NCI-H345 treated with DMSO at 0.1 percent for 48 hours (cell line): ENCODE measurements around the gene SPTBN5.

Source experiments
- DNase-seq: peaks from one replicate; lab custom pipeline; 2025; ENCODE audit not compliant: unreplicated experiment; lab: John Stamatoyannopoulos, UW

The SPTBN5 gene

DNA sequence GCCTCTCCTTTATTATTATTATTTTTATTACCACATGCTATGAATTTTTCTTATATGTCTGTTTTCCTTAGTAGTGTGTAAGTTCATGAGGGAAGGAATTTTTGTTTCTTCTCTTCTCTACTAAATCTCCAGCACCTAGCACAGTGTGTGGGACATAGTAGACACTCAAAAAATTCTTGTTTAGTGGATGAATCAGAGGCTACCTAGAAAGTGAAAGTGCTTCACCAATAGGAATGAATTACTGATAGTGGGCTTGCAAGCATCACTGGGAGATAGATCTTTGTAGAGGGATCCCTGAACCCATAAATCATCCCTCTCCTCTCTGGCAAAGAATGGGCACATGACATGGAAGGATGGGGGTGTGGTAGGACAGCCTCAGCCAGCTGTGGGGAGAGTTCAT lies 8.5 kb downstream of the SPTBN5 start:
- DNase-seq: no peak

DNA sequence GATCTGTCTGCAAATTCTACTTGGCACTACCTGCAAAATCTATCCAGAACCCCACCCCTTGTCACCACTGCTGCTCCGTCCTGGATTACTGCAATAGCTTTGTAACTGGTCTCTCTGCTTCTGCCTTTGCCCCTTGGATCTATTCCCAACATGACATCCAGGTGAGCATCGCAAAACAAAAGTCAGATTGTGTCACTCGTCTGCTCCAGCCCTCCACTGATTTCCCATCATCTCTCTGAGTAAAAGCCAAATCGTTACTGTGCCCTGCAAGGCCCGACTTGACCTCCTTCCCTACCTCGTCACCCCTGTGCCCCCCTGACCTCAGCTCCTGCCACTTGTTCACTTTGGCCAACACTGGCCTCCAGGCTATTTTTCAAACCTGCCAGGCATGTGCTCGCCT lies 9.4 kb downstream of the SPTBN5 start:
- DNase-seq: no peak

DNA sequence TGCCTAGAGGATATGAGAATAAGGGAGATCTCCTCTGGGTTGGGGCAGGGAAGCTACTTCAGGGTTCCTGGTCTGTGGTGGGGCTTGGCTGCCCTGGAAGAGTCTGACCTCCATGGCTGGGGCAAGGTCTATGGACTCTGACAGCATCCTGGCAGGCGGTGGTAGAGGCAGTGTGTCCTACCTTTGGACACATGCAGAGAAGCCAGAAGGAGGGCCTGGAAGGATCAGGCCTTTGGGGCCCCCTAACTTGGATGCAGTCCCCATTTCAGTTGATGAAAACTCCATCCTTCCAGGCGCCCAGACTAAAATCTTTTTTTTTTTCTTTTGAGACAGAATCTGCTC lies 10.4 kb downstream of the SPTBN5 start:
- no peak for DNase-seq

DNA sequence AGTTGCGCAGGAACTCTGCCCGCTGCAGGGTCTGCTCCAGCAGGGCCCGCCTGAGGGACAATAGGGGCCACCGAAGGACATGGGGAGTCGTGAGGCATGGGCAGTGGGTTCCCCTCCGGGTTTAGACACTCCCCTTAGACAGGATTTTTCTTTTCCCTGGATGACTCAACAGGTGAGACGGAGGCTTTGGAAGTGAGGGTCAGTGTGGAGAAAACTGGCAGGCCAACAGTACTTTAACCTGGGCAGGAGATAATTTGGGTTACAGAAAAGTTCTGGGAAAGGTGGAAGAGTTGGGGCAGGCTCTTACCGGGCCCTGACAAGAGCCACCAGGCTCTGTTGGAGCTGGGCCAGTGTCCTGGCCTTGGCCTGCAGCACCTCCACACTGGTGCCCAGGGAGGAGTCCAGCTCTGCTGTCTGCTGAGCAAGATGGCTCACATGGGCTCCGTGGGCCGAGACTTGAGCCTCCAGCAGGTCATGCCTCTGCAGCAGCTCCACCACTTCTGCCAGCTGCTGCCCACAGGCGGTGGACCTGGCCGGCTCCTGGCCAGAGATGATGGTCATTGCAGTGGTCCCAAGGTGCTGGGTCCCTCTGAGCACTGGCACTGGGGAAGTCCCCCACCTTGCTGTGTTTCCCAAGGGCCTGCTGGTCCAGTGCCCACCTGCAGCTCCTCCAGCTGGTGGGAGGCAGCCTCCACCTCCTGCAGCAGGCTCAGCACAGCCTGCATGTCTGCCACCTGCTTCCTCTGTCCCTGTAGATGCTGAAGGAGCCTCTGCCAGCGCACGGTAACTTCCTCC lies 11.0 kb downstream of the SPTBN5 start:
- no peak for DNase-seq

DNA sequence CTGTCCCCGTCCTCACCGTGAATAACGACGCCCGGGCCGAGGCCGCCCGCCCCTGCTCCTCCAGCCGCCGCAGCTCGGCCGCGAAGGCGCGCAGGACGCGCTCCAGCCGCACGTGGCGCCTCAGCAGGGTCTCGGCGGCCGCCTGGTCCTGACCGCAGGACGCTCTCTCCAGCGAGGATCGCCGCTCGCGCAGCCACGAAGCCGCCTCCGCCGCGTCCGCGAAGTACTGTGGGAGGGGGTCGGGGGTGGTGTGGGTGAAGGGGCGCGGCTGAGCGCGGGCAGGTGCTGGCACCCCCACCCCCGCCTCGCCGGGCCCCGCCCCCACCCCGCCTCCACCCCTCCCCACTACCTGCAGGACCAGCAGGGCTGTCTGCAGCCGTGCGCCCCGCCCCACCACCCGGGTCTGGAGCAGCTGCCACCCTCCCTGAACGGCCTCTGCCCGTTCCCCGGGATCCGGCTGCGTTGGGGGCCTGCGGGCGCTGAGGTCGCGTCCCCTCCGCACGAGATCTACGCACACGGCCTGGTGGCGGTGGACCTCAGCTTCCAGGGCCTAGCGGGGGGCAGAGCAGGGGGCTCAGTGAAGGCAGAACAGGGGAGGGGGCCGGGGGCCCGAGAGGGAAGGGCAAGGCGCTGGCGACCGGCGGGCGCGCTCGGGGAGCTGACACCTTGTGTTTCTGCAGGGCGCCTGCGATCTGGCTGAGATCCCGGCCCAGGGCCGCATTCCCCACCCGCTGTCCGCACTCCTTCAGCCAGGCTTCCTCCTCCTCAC lies 11.7 kb downstream of the SPTBN5 start:
- DNase-seq: no peak

DNA sequence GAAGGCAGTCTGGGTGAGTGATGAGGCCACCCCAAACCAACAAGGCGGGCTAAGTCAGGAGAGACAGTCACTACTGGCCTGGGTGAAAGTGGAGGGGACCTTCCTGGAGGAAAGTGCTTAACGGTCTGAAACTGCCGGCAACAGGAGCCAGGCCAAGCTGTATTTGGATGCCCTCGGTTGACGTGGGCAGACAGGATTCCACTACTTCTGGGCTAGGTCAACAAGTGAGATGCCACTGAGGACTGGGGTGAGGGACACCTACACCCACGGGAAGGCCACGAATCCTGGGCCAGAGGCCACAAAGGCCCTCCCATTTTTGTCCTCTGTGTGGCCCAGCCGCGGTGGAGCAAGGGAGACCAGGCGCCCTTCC lies 12.3 kb downstream of the SPTBN5 start:
- DNase-seq: no peak

DNA sequence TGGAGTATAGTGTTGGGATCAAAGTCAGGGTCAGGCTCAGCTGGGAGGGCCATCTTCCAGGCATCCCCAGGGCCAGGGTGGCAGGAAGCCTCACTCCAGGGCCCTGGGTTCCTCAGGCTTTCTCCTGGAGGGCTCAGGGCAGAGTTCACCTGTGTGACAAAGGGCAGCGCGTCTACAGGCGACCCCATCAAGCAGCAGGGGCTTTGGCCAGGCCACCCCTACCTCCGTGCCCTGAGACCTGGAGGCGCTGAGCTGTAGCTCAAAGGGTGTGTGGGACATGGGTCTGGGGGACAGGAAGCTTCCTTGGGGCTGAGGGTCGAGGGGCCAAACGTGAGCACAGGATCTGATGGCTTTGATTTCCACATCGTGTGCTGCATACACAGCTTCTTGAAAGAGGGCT lies 12.8 kb downstream of the SPTBN5 start:
- no peak for DNase-seq

DNA sequence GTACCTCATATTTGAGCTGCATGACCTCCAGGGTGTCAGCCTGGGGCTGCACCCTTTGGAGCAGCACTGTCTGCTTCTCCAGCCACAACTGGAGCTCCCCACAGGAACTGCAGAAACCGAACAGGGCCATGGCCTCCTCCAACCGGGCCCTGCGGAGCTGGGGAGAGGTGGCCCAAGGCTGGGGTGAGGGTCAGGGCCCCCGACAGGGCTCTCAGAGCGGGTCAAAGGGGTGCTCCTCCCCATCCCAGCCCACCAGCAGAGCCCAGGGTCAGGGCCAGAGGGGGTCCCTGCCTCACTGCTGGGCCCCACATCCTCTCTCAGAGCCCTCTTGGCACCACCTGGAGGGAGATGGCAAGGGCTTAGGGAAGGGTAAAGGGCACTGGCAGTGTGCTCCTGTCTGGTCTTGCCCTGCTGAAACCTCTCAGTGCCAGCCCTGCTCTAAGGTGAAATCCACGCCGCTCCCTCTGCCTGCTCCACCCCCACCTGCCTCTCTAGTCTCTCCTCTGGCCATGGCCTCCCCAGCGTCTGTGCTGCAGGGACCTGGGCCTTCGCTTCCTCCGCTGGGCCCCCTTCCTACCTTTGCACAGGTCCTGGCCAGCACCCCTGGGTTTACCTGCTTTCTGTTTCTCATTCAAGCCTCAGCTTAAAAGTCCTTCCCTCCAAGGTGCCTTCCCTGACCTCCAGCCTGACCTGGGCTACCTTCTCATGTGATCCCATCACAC lies 13.5 kb downstream of the SPTBN5 start:
- DNase-seq: no peak

DNA sequence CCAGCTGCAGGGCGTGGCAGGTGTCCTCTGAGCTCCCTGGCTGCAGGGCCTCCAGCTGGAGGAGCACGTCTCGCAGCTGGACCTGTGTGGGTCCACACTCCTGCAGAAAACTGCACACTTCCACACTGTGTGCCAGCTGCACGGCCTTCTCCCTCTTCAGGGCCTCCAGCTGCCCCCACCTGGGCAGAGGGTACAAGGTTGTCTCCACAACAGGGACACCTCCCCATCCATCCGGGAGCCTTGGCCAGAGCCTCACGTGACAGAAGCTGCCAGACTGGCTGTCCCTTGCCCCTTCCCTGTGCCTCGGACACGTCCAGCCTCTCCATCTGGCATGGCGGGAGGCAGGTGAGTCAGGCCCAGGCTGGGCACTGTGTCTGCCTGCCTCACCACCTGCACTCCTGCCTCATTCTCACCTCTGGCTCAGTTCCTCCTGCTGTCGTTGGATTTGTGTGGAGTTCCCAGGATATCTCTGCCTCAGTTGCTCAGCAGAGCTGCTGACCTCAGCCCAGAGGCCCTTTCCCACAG lies 14.5 kb downstream of the SPTBN5 start:
- no peak for DNase-seq

DNA sequence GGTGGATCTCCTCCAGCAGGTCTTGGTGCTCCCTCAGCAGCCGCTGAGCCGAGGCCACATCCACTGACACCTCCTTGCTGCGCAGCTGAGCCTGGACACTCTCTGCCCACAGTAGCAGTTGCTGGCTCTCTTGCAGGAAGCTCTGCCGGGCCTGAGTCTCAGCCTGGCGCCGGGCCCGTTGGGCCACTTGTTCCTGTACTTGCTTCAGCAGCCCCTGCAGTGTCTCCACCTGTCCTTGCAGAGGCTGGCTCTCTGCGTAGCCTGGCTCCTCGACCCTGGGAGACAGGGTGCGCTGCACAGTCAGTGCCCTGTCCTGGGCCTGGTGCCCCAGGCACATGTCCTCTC lies 15.5 kb downstream of the SPTBN5 start:
- no peak for DNase-seq

DNA sequence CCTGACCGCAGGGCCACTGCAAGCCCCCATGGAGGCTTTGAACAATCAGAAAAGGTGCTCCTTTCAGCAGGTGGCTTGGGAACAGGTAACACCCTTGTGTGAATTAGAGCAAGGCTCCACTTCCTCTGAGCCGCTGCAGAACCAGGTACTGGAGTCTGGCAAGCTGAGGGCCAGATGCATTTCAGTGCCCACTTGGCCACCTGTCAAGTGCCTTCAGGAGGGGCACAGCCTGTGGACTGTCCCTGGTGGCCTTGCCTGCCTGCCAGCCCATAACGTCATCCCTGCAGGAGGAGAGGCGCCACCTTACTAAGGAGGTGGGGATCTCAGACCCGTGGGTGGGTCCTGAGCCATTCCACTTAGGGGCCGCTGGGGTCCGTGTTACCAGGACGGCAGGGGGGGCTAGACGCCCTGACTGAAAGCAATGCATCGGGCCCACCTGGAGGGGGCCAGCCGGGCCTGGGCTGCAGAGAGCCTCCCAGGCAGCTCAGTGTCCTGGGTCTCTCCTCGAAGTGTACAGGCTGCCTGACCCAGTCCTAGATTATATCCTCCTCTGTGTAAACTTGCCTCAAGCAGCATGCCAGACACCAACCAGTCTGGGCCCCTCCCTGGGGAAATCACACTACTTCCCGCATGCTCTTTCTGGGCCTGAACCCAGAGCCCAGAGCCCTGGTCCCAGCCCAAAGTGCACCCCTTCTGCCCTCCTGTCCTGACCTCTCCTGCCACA lies 16.1 kb downstream of the SPTBN5 start:
- no peak for DNase-seq

DNA sequence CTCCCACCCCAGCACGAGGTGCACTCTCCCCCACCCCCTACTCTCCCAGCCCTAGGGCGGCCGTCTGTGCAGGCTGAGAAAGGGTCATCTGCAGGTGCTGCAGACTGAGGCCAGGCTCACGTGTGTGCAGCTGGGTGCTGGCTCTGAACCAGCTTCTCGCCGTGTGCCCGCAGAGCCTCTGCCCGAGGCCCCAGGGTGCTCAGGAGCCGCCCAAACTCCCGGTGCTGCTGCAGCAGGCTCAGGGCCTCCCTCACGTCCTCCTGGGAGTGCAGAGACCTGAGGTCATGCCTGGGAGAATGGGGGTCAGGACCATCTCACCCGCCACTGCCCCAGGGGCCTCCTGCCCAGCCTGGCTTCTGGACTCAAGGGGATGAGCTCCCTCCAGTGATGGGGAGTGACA lies 17.2 kb downstream of the SPTBN5 start:
- no peak for DNase-seq

DNA sequence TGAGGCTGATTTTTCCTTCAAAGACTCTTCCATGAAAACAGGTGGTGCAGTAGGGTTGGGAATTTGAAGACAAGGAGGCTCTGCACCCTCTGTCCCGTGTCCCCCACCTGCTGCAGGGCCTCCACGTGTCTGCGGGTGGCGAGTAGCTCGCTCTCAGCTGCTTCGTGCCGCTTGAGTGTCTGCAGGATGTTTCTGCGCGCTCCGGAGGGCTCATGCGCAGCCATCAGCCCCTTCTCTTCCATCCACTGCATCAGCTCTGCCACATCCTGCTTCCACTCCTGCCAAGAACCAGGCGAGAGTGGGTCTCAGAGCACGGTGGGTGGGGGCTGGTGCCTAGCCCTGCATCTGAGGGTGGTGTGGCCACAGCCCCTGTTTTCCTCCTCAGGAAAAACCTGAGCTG lies 17.8 kb downstream of the SPTBN5 start:
- no peak for DNase-seq

DNA sequence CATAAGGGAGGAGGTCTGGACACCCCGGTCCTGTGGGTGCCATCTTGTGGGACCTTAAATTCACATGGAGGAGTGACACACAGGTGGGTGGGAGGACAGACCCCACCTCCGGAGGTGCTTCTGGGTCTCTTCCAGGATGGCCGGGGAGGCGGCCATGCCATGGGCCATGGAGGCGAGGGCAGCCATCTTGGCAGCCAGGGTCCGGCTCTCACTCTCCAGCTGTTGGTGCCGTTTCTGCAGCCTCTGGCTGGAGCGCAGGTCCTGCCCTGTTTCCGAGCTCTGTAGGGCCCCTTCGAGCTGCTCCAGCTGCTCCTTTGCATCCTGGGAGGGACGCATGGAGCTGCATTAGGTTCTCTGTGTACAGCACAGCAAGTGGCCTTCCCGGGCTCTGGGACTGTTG lies 19.1 kb downstream of the SPTBN5 start:
- DNase-seq: no peak

DNA sequence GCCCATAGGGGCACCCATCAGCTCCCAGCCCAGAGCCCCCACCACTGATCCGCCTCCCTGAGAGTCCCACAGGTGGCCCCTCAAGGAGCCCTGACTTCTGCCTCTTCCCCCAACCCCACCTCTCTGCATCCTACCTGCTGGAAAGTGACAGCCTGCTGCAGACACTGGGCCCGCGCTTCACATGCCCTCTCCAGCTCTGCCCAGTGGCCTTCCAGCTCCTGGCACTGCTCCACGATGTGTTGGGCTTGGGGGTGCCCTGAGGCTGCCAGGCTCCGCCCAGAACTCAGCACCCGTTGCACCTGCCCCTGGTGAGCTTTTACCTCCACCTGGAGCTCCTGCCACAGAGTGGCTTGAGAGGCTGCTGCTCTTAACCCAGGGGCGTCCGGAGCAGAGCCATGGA lies 20.1 kb downstream of the SPTBN5 start:
- peak; percentile 30 for DNase-seq

DNA sequence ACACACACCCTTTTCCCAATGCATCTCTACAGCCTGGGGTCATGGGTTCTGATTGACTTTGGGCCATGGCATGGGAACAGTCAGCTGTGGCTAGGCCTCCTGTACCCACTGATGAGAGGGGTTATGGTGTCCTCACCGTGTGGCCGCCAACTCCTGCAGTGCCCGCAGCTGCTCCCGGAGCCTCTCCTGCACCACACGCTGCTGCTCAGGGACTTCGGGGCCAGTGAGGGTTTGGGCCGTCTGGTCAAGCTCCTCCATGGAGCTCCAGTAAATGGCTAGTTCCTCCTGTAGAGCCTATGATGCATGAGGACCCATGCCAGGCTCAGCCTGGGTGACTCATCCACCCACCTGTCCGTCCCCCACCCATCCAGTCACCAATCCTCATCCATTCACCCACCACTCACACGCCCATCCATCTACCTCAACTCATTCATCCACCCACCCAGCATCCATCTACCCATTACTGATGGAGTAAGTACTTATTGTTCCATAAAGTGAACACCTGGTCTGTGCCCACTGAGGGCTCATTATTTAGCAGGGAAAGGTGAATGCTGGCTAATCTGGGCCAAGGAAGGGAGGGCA lies 21.6 kb downstream of the SPTBN5 start:
- DNase-seq: no peak

DNA sequence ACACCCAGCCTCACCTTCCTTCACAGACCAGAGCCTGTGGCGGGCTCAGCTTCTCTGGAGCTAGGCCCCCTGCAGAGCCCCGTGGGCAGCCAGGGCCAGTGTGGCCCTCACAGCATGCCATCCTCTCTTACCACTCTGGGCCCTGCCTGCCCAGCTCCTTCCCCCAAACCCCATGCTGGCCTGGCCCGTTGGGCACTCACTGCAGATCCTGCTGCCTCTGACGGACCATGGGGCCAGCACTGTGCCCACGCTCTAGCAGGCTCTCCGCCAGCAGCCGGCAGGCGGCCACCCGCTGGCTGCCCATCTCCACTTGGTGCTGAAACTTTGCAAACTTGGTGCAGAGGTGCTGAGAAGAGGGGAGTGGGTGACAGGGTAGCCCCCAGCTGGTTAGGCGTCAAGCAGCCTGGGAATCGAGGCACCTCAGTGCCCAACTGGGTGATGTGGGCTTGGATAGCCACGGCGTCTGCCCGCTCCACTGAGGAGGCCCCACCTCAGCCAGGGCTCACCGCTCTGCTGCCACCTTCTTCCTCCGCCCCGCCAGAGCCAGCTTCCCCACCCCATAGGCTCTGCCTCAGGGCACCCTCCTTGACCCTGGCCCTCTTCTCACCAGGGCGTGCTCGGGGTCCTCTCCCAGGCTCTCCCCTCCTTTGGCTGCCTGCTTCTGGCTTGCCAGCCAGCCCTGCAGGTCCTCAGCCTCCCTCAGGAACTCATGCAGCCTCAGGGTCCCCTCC lies 22.5 kb downstream of the SPTBN5 start:
- DNase-seq: no peak

DNA sequence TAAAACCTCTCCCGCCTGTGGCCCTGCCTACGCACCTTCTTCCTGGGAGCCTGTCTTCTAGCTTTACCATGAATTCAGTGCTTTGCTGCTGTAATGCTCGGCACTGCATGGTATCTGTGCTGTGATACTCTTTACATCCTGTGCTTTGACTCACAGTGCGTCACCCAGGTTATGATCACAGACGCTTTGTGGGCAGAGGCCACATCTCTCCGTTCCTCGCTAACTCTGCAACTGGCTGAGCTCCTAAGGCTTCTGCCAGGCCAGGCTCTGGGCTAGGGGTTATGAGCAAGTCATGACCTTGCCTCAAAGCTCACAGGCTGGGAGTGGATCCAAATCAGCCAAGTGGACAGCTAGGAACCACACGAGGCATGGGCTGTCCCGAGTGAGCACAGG lies 23.2 kb downstream of the SPTBN5 start:
- DNase-seq: no peak

DNA sequence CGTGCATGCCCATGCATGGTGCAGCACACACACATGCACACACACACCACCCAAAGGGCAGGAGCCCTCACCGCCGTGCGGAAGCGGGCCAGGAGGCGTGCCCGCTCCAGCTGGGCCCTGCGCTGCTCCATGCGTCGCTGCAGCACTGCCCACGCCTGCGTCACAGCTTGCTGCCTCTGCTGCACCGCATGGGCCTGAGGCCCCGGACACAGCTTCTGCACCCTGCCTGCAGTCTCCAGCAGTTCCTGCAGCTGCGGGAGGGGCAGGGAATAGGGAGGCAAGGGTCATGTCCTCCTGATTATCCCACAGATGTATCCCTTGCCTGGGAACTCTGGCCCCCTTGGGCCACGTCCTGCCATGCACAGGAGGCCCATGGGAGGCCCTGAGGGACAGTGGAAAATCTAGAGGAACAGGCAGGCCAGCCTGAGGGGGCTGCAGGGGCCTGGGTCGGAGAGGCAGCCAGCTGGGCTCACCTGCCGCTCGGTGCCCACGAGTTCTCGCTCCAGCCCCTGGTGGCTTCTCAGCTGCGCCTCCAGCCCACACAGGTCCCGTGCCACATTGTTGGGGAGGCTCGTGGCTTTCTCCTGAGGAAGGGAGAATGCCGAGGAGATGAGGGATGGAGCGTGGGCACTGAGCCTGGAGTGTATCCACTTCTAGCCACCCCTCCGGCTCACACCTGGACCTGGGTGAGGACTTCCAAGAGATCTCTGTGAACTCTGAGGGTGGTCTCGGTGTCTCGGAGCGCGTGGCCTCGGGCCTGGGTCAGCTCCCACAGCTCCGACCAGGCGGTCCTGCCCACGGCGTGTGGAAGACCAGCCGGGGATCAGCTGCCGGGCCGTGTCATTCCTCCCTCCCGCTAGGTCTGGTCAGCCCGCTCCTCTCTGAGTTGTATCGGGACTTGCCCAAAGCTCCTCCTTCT lies 23.8 kb downstream of the SPTBN5 start:
- DNase-seq: no peak
